Measurements from ENCODE around the gene TMC3. TPM values are rescaled to one million over a fixed set of nuclear protein-coding genes. Genes with fewer than 3 reads are reported as not detected.

TMC3 gene
- polyA plus RNA-seq, 1 donor (not counting 4 experiments of a cell fraction or from before 2014, with no cell fraction given), result not detected

GRCh38 chr15:81410318-81410753 is 36.3 kb upstream of the TMC3 start:
- H3K27me3 ChIP-seq (ENCODE audit: control insufficient read depth, extremely low read depth, insufficient read depth, low read length), result peaks cover 6% of the 10 kb centered on the region
- no peak overlapping the region for H3K4me2 ChIP-seq (ENCODE audit: control insufficient read depth, extremely low read depth, insufficient read depth, low read depth, low read length)
- peak; percentile 41 to 58 (median 51) for TF ChIP-seq CTCF (optimal IDR thresholded peaks at IDR 0.05 in 1 of 3, IDR thresholded peaks at IDR 0.05 in 1 of 3, conservative IDR thresholded peaks at IDR 0.05 in 1 of 3; ENCODE audit: extremely low read depth in 1 of 3, insufficient read depth in 2 of 3, low read length in 3 of 3)
- TF ChIP-seq EZH2 (IDR thresholded peaks at IDR 0.05; ENCODE audit: low read length), result no peak
- H3K4me3 ChIP-seq (ENCODE audit: control insufficient read depth in 2 of 3, extremely low read depth in 1 of 3, insufficient read depth in 2 of 3, low read depth in 1 of 3, low read length in 3 of 3), result no peak overlapping the region
- H3K27ac ChIP-seq (ENCODE audit: control insufficient read depth, insufficient read depth, low read length), result no peak overlapping the region
- no peaks in the 10 kb centered on the region for H3K79me2 ChIP-seq (ENCODE audit: control insufficient read depth, insufficient read depth, low read length)
- DNase-seq (ENCODE audit: low read depth, low spot score), result peak; percentile 9
- H3K9me1 ChIP-seq (ENCODE audit: control insufficient read depth, extremely low read depth, insufficient read depth, low read length), result no peaks in the 10 kb centered on the region
- H3K36me3 ChIP-seq (ENCODE audit: control insufficient read depth in 2 of 2, extremely low read depth in 1 of 2, insufficient read depth in 2 of 2, low read length in 2 of 2), result no peaks in the 10 kb centered on the region
- no peak overlapping the region for H3K9ac ChIP-seq (ENCODE audit: control insufficient read depth, extremely low read depth, insufficient read depth, low read length)
- FAIRE-seq, result peak; percentile 67
- no peaks in the 10 kb centered on the region for H4K20me1 ChIP-seq (ENCODE audit: control insufficient read depth, extremely low read depth, insufficient read depth, low read length)
- H2AFZ ChIP-seq (ENCODE audit: control insufficient read depth, low read length), result no peak overlapping the region
- dilution Hi-C loops (cut with MboI; ENCODE audit: extremely low pct_ligation_motif_present, low sequenced_read_pairs), result no loop called here
- H3K4me1 ChIP-seq (ENCODE audit: control insufficient read depth, extremely low read depth, insufficient read depth, low read length), result no peaks in the 10 kb centered on the region
- H3K9me3 ChIP-seq (ENCODE audit: control insufficient read depth, low read depth, low read length), result no peaks in the 10 kb centered on the region

GRCh38 chr15:81407718-81408117 is 33.7 kb upstream of the TMC3 start:
- Histone ChIP-seq H3K4me3 (ENCODE audit: control insufficient read depth in 2 of 3, extremely low read depth in 1 of 3, insufficient read depth in 2 of 3, low read depth in 1 of 3, low read length in 3 of 3) (no peak overlapping the region), H3K36me3 (ENCODE audit: control insufficient read depth in 2 of 2, extremely low read depth in 1 of 2, insufficient read depth in 2 of 2, low read length in 2 of 2) (no peaks in the 10 kb centered on the region), H3K9me3 (ENCODE audit: control insufficient read depth, low read depth, low read length) (no peaks in the 10 kb centered on the region), H3K9ac (ENCODE audit: control insufficient read depth, extremely low read depth, insufficient read depth, low read length) (no peak overlapping the region), H3K79me2 (ENCODE audit: control insufficient read depth, insufficient read depth, low read length) (no peaks in the 10 kb centered on the region), H3K27ac (ENCODE audit: control insufficient read depth, insufficient read depth, low read length) (no peak overlapping the region), H3K4me2 (ENCODE audit: control insufficient read depth, extremely low read depth, insufficient read depth, low read depth, low read length) (no peak overlapping the region), H2AFZ (ENCODE audit: control insufficient read depth, low read length) (no peak overlapping the region), H3K9me1 (ENCODE audit: control insufficient read depth, extremely low read depth, insufficient read depth, low read length) (no peaks in the 10 kb centered on the region), H3K4me1 (ENCODE audit: control insufficient read depth, extremely low read depth, insufficient read depth, low read length) (no peaks in the 10 kb centered on the region), H4K20me1 (ENCODE audit: control insufficient read depth, extremely low read depth, insufficient read depth, low read length) (no peaks in the 10 kb centered on the region), H3K27me3 (ENCODE audit: control insufficient read depth, extremely low read depth, insufficient read depth, low read length) (peaks cover 6% of the 10 kb centered on the region)
- no peak for TF ChIP-seq EZH2 (IDR thresholded peaks at IDR 0.05; ENCODE audit: low read length)
- TF ChIP-seq CTCF (optimal IDR thresholded peaks at IDR 0.05 in 1 of 3, IDR thresholded peaks at IDR 0.05 in 1 of 3, conservative IDR thresholded peaks at IDR 0.05 in 1 of 3; ENCODE audit: extremely low read depth in 1 of 3, insufficient read depth in 2 of 3, low read length in 3 of 3), result no peak
- FAIRE-seq (no peak), DNase-seq (ENCODE audit: low read depth, low spot score) (no peak)
- dilution Hi-C loops (cut with MboI; ENCODE audit: extremely low pct_ligation_motif_present, low sequenced_read_pairs), result no loop called here

All from keratinocyte (primary cell).